ENCODE data around the gene ST3GAL2. TPM values are rescaled to one million over a fixed set of nuclear protein-coding genes. Genes with fewer than 3 reads are reported as not detected.
A peak's percentile ranks its signal among the peaks of the same experiment; 100 is the strongest.

Gene ST3GAL2
- total and polyA plus RNA-seq, 9 of the 15 experiments (the other 6 are each of a cell fraction or from before 2014, with no cell fraction given) = 1.5 to 108 (median 34.3) TPM

DNA sequence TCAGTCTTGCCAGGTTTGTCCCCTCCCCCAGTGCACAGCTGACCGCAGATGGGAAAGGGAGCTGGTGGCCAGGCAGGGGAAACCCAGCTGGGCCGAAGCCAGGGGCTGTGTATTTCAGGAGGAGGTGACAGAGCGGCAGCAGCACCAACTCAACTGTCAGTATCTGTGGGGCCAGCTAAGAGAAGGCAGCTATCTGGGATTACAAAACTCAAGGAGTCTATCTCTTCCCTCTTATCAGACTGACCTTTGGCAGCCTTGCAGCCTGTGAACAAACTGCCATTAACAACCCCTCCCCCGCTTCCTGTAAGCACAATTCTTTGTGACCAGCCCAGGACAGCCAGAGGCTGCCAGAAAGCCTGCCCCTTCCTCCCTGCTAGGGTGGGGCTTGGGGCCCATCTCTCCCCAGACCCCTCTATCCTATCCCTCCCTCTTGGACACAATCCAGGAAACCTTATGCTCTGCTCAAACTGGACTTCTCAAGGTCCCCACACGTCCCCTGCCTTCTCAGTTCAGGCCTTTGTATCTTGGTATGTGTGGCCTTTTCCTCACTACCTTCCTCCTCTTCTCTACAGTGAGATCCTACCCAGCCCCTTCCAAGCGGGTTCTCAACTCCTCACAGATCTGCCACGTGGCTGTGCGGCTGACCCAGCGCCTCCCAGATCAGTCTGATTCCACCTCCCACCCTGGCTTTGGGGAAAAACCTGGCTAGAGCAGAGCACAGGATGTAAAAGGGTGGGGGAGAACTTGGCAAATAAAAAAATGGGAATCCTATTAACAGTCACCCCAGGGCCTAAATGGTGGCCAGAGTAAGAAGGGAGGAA, 10.5 kb downstream of the ST3GAL2 start (continued):
- TF ChIP-seq RNF2 (IDR thresholded peaks at IDR 0.05) = peak; percentile 100
- TF ChIP-seq, protein P1, sequence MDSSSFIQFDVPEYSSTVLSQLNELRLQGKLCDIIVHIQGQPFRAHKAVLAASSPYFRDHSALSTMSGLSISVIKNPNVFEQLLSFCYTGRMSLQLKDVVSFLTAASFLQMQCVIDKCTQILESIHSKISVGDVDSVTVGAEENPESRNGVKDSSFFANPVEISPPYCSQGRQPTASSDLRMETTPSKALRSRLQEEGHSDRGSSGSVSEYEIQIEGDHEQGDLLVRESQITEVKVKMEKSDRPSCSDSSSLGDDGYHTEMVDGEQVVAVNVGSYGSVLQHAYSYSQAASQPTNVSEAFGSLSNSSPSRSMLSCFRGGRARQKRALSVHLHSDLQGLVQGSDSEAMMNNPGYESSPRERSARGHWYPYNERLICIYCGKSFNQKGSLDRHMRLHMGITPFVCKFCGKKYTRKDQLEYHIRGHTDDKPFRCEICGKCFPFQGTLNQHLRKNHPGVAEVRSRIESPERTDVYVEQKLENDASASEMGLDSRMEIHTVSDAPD (CRISPR knock-in tag; IDR thresholded peaks at IDR 0.05) = peak; percentile 4; the same call in 1 of the 2 replicates
- no peak for TF ChIP-seq ZFP1 (CRISPR knock-in tag; IDR thresholded peaks at IDR 0.05)
- TF ChIP-seq ZBED1 (IDR thresholded peaks at IDR 0.05) = peak; percentile 87
- peak; percentile 96 for TF ChIP-seq ZNF592 (IDR thresholded peaks at IDR 0.05)
- TF ChIP-seq STAT5B (CRISPR knock-in tag; IDR thresholded peaks at IDR 0.05) = no peak
- peak; percentile 82 for TF ChIP-seq ZNF175 (CRISPR knock-in tag; IDR thresholded peaks at IDR 0.05; ENCODE audit: low read depth)
- no peak for TF ChIP-seq ZSCAN29 (IDR thresholded peaks at IDR 0.05)
- TF ChIP-seq SAFB (IDR thresholded peaks at IDR 0.05; ENCODE audit: borderline replicate concordance, low read depth, low read length) = no peak
- TF ChIP-seq RBM39 (optimal IDR thresholded peaks at IDR 0.05; ENCODE audit: low read depth, low read length) = no peak
- peak; percentile 66; the same call in 1 of the 2 replicates for TF ChIP-seq ZNF586 (CRISPR knock-in tag; conservative IDR thresholded peaks at IDR 0.05)
- TF ChIP-seq HDAC3 (IDR thresholded peaks at IDR 0.05; ENCODE audit: borderline replicate concordance, partially characterized antibody) = peak; percentile 99
- peak; percentile 60; the same call in 1 of the 2 replicates for TF ChIP-seq HDGF (IDR thresholded peaks at IDR 0.05)
- peak; percentile 71 for TF ChIP-seq GABPB1 (CRISPR knock-in tag; IDR thresholded peaks at IDR 0.05)
- TF ChIP-seq, protein P2, sequence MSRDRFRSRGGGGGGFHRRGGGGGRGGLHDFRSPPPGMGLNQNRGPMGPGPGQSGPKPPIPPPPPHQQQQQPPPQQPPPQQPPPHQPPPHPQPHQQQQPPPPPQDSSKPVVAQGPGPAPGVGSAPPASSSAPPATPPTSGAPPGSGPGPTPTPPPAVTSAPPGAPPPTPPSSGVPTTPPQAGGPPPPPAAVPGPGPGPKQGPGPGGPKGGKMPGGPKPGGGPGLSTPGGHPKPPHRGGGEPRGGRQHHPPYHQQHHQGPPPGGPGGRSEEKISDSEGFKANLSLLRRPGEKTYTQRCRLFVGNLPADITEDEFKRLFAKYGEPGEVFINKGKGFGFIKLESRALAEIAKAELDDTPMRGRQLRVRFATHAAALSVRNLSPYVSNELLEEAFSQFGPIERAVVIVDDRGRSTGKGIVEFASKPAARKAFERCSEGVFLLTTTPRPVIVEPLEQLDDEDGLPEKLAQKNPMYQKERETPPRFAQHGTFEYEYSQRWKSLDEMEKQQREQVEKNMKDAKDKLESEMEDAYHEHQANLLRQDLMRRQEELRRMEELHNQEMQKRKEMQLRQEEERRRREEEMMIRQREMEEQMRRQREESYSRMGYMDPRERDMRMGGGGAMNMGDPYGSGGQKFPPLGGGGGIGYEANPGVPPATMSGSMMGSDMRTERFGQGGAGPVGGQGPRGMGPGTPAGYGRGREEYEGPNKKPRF (IDR thresholded peaks at IDR 0.05; ENCODE audit: low read depth, low read length) = no peak
- no peak; the same call in 1 of the 2 replicates for TF ChIP-seq IFI16 (CRISPR knock-in tag; IDR thresholded peaks at IDR 0.05)
- TF ChIP-seq HDAC1 (IDR thresholded peaks at IDR 0.05) = peak in 1 of 2 experiments; percentile 96; a peak in 2 of 4 replicates
- no peak for TF ChIP-seq TAF15 (IDR thresholded peaks at IDR 0.05; ENCODE audit: low read depth, low read length)
- peak; percentile 79 for TF ChIP-seq ZNF274 (IDR thresholded peaks at IDR 0.05; ENCODE audit: borderline replicate concordance, low read depth, low read length)
- no peak for TF ChIP-seq TCF7L2 (IDR thresholded peaks at IDR 0.05; ENCODE audit: low read depth, low read length)

All from K562 (cell line).